Measurements from ENCODE around the gene ACIN1.
A peak's percentile ranks its signal among the peaks of the same experiment; 100 is the strongest.

- TF ChIP-seq CTCF (IDR thresholded peaks at IDR 0.05 in 8 of 11, conservative IDR thresholded peaks at IDR 0.05 in 3 of 11) (no peak), POLR2A (IDR thresholded peaks at IDR 0.05) (no peak), POLR2AphosphoS5 (IDR thresholded peaks at IDR 0.05) (peak in 1 of 3 donors; percentile 54)
Measured at GRCh38 chr14:23056956-23057756, 37.8 kb downstream of the ACIN1 start, which contains the start of gene CDH24.

Measured in spleen (tissue), 7 donors.